Effector memory CD4-positive, alpha-beta T cell (primary cell): ENCODE results near the gene PYURF.
"Not testable (repeated sequence)": the region's sequence is repeated elsewhere in the genome, so short reads cannot be mapped to it uniquely, and the experiment has no call there.

Source experiments
- DNase-seq, 3 donors: peaks; one replicate each; pipeline ENCODE4 v3.0.0-alpha.2; 2020
- H3K27ac ChIP-seq: 2 replicates; pipeline ENCODE4 v1.7.0; 2013; ENCODE audit warnings: mild to moderate bottlenecking, low read length, moderate library complexity; ENCODE audit not compliant: insufficient read depth, poor library complexity, severe bottlenecking
- H3K27me3 ChIP-seq: replicated peaks from 2 replicates; pipeline ENCODE4 v1.7.0; 2013; ENCODE audit warnings: mild to moderate bottlenecking, low read length; ENCODE audit not compliant: insufficient read depth, control insufficient read depth, poor library complexity, severe bottlenecking
- H3K36me3 ChIP-seq: 2 replicates; pipeline ENCODE4 v1.7.0; 2013; ENCODE audit warnings: mild to moderate bottlenecking, low read length, moderate library complexity; ENCODE audit not compliant: control insufficient read depth, insufficient read depth
- H3K4me1 ChIP-seq: 2 replicates; pipeline ENCODE4 v1.7.0; 2013; ENCODE audit warnings: low read length, mild to moderate bottlenecking; ENCODE audit not compliant: control insufficient read depth, insufficient read depth, poor library complexity, severe bottlenecking
- H3K4me3 ChIP-seq: 2 replicates; pipeline ENCODE4 v1.7.0; 2013; ENCODE audit warnings: low read length, low read depth, mild to moderate bottlenecking; ENCODE audit not compliant: insufficient read depth, poor library complexity, severe bottlenecking
- H3K9me3 ChIP-seq: 2 replicates; pipeline ENCODE4 v1.7.0; 2013; ENCODE audit warnings: mild to moderate bottlenecking, low read length, moderate library complexity; ENCODE audit not compliant: control insufficient read depth
- total RNA-seq, 3 donors: gene quantifications; one replicate each; lab custom pipeline; 2026; lab: John Stamatoyannopoulos, UW

The PYURF gene
- 0 reads per million in 3 donors for total RNA-seq

- H3K4me3 ChIP-seq: peak within 1 kb of the TSS; percentile 78
- H3K36me3 ChIP-seq: no peaks in the 10 kb centered on the region
- peaks cover 5% of the 10 kb centered on the region for H3K4me1 ChIP-seq
These were observed at the start of gene PYURF for GRCh38 chr4:88523325-88524129. Gene PYURF (minus strand): TSS chr4:88523776. CDS start chr4:88523700, 76 bp downstream.

GRCh38 chr4:88570001-88570400 lies 46.4 kb upstream of the PYURF start:
- DNase-seq: no peak
- no peak overlapping the region for H3K4me3 ChIP-seq

More at GRCh38 chr4:88523325-88524129, at the start of gene PYURF:
- Histone ChIP-seq H3K27ac (peak within 1 kb of the TSS; percentile 70), H3K27me3 (no peaks in the 10 kb centered on the region), H3K9me3 (no peaks in the 10 kb centered on the region)
- DNase-seq: peak; percentile 58 to 76 (median 63)

DNA sequence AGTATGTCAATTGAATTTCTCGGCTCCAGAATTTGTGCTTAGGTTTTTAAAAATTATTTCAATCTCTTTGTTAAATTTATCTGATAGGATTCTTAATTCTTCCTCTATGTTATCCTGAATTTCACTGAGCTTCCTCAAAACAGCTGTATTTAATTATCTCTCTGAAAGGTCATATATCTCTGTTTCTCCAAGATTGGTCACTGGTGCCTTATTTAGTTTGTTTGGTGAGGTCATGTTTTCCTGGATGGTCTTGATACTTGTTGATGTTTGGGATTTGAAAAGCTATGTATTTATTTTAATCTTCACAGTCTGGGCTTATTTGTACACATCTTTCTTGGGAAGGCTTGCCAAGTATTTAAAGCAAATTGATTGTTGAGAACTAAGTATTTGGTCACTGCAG lies 44.0 kb upstream of the PYURF start:
- Histone ChIP-seq H3K9me3 (no peaks in the 10 kb centered on the region), H3K4me3 (no peak overlapping the region), H3K27me3 (no peaks in the 10 kb centered on the region), H3K27ac (no peak overlapping the region), H3K4me1 (no peaks in the 10 kb centered on the region), H3K36me3 (no peaks in the 10 kb centered on the region)
- no peak for DNase-seq

More at GRCh38 chr4:88570001-88570400, 46.4 kb upstream of the PYURF start:
- Histone ChIP-seq H3K9me3 (no peaks in the 10 kb centered on the region), H3K4me1 (no peaks in the 10 kb centered on the region), H3K27ac (no peak overlapping the region), H3K27me3 (no peaks in the 10 kb centered on the region), H3K36me3 (no peaks in the 10 kb centered on the region)

DNA sequence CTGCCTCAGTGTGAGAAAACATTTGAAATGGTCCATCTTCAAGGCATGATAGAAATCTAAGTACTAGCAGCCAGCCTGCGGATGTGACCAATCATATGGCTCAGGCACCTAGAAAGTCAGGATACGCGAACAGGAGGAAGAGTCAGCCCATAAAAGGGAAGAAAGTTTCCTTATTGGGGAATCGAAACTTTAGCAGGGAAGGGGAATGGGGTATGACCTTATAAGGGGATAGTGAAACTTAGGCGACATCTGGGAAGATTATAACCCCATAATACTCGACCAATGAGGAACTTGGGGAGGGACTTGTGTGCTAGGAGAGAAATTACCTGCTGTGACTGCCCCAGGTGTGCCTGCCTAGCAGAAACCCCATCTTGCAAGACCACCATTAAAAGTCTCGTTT lies 26.2 kb upstream of the PYURF start:
- Histone ChIP-seq H3K36me3 (no peaks in the 10 kb centered on the region), H3K4me1 (no peaks in the 10 kb centered on the region), H3K4me3 (no peak overlapping the region), H3K9me3 (no peaks in the 10 kb centered on the region), H3K27ac (no peak overlapping the region), H3K27me3 (no peaks in the 10 kb centered on the region)
- no peak for DNase-seq

DNA sequence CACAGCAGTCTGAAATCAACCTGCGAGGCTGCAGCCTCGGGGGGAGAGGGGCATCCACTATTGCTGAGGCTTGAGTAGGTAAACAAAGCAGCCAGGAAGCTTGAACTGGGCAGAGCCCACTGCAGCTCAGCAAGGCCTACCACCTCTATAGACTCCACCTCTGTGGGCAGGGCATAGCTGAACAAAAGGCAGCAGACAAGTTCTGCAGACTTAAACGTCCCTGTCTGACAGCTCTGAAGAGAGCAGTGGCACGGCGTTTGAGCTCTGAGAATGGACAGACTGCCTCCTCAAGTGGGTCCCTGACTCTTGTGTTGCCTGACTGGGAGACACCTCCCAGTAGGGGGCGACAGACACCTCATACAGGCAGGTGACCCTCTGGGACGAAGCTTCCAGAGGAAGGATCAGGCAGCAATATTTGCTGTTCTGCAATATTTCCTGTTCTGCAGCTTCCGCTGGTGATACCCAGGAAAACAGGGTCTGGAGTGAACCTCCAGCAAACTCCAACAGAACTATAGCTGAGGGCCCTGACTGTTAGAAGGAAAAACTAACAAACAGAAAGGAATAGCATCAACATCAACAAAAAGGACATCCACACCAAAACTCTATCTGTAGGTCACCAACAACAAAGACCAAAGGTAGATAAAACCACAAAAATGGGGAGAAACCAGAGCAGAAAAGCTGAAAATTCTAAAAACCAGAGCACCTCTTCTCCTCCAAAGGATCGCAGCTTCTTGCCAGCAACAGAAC lies 15.9 kb upstream of the PYURF start:
- not testable (repeated sequence) for H3K4me3 ChIP-seq, H3K4me1 ChIP-seq, H3K9me3 ChIP-seq, H3K27me3 ChIP-seq, H3K27ac ChIP-seq, H3K36me3 ChIP-seq
- DNase-seq: peak; percentile 40 to 59 (median 48)

DNA sequence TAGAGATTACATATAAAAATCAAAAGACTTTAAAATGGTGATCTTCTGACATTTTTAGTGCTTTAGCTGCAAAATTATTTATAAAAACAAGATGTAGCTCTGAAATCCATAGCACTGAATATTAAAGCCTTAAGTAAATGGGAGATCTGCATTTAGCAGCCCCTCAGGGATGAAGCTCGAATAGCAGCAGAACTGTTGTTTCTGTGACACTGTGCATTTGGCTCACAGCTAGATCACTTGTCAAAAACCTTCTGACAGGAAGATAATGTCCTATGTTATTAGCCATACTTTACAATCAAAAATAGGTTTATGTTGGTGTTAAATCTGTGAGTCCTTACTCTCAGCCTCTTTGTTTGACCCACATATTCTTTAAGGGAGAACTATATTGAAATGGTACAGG lies 14.1 kb upstream of the PYURF start:
- H3K36me3 ChIP-seq: no peaks in the 10 kb centered on the region
- no peak overlapping the region for H3K27ac ChIP-seq
- H3K4me1 ChIP-seq: no peaks in the 10 kb centered on the region
- H3K4me3 ChIP-seq: no peak overlapping the region
- no peak for DNase-seq
- H3K9me3 ChIP-seq: no peaks in the 10 kb centered on the region
- no peaks in the 10 kb centered on the region for H3K27me3 ChIP-seq

GRCh38 chr4:88535090-88535755 lies 11.6 kb upstream of the PYURF start:
- Histone ChIP-seq H3K9me3 (no peaks in the 10 kb centered on the region), H3K36me3 (no peaks in the 10 kb centered on the region), H3K4me3 (no peak overlapping the region), H3K27ac (no peak overlapping the region), H3K27me3 (no peaks in the 10 kb centered on the region), H3K4me1 (no peaks in the 10 kb centered on the region)
- no peak for DNase-seq

GRCh38 chr4:88533937-88534750 lies 10.6 kb upstream of the PYURF start:
- H3K9me3 ChIP-seq: no peaks in the 10 kb centered on the region
- no peak overlapping the region for H3K4me3 ChIP-seq
- no peaks in the 10 kb centered on the region for H3K4me1 ChIP-seq
- no peaks in the 10 kb centered on the region for H3K36me3 ChIP-seq
- DNase-seq: no peak
- no peak overlapping the region for H3K27ac ChIP-seq
- no peaks in the 10 kb centered on the region for H3K27me3 ChIP-seq

DNA sequence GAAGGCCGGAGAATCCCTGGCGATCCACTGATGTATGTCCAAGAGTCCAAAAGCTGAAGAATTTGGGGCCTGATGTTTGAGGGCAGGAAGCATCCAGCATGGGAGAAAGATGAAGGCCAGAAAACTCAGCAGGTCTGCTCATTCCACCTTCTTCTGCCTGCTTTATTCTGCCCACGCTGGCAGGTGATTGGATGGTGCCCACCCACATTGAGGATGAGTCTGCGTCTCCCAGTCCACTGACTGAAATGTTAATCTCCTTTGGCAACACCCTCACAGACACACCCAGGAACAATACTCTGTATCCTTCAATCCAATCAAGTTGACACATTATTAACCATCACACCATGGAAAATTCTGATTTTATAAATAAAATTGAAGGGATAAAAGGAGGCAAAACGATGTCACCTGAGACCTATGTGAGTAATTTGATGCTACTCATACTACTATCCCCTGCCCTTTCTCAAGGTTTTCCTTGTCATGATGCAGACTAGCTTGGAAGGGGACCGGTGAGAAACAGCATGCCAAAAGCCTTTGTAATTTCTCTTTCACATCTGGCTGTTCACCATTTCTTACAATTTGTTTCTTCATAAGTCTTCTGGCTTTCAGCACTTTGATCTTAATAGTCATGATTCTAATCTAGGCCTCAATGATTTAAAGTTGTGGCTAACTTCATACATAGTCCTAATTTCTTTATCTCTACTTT lies 9.7 kb upstream of the PYURF start:
- H3K36me3 ChIP-seq: no peaks in the 10 kb centered on the region
- no peaks in the 10 kb centered on the region for H3K27me3 ChIP-seq
- no peak overlapping the region for H3K27ac ChIP-seq
- no peak overlapping the region for H3K4me3 ChIP-seq
- DNase-seq: no peak
- H3K4me1 ChIP-seq: no peaks in the 10 kb centered on the region
- no peaks in the 10 kb centered on the region for H3K9me3 ChIP-seq
